HCT116 (cell line): ENCODE measurements around the gene TMC3. TPM values are rescaled to one million over a fixed set of nuclear protein-coding genes. Genes with fewer than 3 reads are reported as not detected.

ENCODE experiments used
- ATAC-seq: fragments of 200-7000 bp; cut with Tn5 transposase; 2 replicates; pipeline ENCODE4 v1.9.1; 2020; ENCODE audit warnings: mild to moderate bottlenecking, moderate library complexity
- BruUV-seq: library from RNA; stranded (reverse); fragments of 400-500 nt; replicated peaks from 2 replicates; lab custom pipeline; 2021; lab: Mats Ljungman, UMichigan
- CTCF ChIA-PET: fragments of 300-600 bp; sonication (Branson Sonifier 250); formaldehyde crosslinking; loops from one replicate; lab custom pipeline; 2021; ENCODE audit warnings: antibody characterized with exemption; lab: Charles Lee
- POLR2A ChIA-PET: fragments of 300-600, 350-600 bp; sonication (Branson Sonifier 250); formaldehyde crosslinking; loops from one replicate; lab custom pipeline; 2021; ENCODE audit warnings: antibody characterized with exemption; lab: Charles Lee
- RAD21 ChIA-PET, 2 experiments: fragments of 300-600 bp; sonication (Branson Sonifier 250); formaldehyde crosslinking; loops; one replicate each; lab custom pipeline; 2023; ENCODE audit warnings: low total read pairs in 2 of 2; ENCODE audit not compliant: uncharacterized antibody in 2 of 2, unreplicated experiment in 2 of 2, low non-redundant PET in 1 of 2; lab: Charles Lee
- DNase-seq: peaks from one replicate; pipeline ENCODE4 v3.0.0-alpha.2; 2010; ENCODE audit warnings: low read depth, low spot score
- H2AFZ ChIP-seq: fragments of 200-600 bp; shearing (Covaris generic), sonication (generic); 2 replicates; pipeline ENCODE4 v1.6.1; 2017; ENCODE audit warnings: low read depth, mixed run types, mixed read lengths, antibody characterized with exemption, low read length; ENCODE audit not compliant: poor library complexity, severe bottlenecking
- H3K27ac ChIP-seq: 2 replicates; pipeline ENCODE4 v1.5.1; 2012; ENCODE audit warnings: low read depth, low read length
- H3K27me3 ChIP-seq: fragments of 200-600 bp; sonication (generic); 2 replicates; pipeline ENCODE4 v1.6.1; 2016; ENCODE audit warnings: mixed run types, low read length, mixed read lengths; ENCODE audit not compliant: insufficient read depth
- H3K36me3 ChIP-seq, 2 experiments: fragments of 200-500 bp in 1 of 2; fragments of 200-600 bp in 1 of 2; sonication (Bioruptor generic) in 1 of 2; sonication (generic) in 1 of 2; 2 replicates each; pipeline versions ENCODE4 v1.5.1 to v1.6.1; 2014 to 2016; ENCODE audit warnings: low read length in 2 of 2, inconsistent platforms in 1 of 2, mixed read lengths in 1 of 2, mixed run types in 1 of 2; ENCODE audit not compliant: insufficient read depth in 2 of 2, control insufficient read depth in 1 of 2
- H3K4me1 ChIP-seq, 2 experiments: fragments of 200-600 bp in 1 of 2; sonication (generic) in 1 of 2; 2 replicates each; pipeline versions ENCODE4 v1.5.1 to v1.6.1; 2012 to 2017; ENCODE audit warnings: low read length in 2 of 2, inconsistent platforms in 1 of 2, mild to moderate bottlenecking in 1 of 2, mixed read lengths in 1 of 2, mixed run types in 1 of 2, moderate library complexity in 1 of 2; ENCODE audit not compliant: insufficient read depth in 2 of 2, control insufficient read depth in 1 of 2
- H3K4me2 ChIP-seq: fragments of 200-600 bp; sonication (generic); 2 replicates; pipeline ENCODE4 v1.6.1; 2017; ENCODE audit warnings: mixed run types, low read length, mixed read lengths
- H3K4me3 ChIP-seq, 2 experiments: fragments of 200-600 bp in 1 of 2; sonication (generic) in 1 of 2; replicated peaks in 1 of 2; 2 replicates each; pipeline ENCODE4 v1.5.1; 2011 to 2016; ENCODE audit warnings: low read length in 2 of 2, control low read depth in 1 of 2, low read depth in 1 of 2, mild to moderate bottlenecking in 1 of 2, mixed read lengths in 1 of 2, mixed run types in 1 of 2
- H3K79me2 ChIP-seq: fragments of 200-600 bp; sonication (generic); 2 replicates; pipeline ENCODE4 v1.6.1; 2017; ENCODE audit warnings: mild to moderate bottlenecking, mixed run types, low read length, moderate library complexity, mixed read lengths; ENCODE audit not compliant: insufficient read depth
- H3K9ac ChIP-seq: fragments of 200-600 bp; sonication (generic); 2 replicates; pipeline ENCODE4 v1.6.1; 2016; ENCODE audit warnings: low read length, mixed read lengths
- H3K9me2 ChIP-seq: fragments of 200-600 bp; sonication (generic), shearing (Covaris generic); 2 replicates; pipeline ENCODE4 v1.6.1; 2017; ENCODE audit warnings: mixed run types, mild to moderate bottlenecking, moderate library complexity; ENCODE audit not compliant: insufficient read depth
- H3K9me3 ChIP-seq, 2 experiments: fragments of 200-500 bp in 1 of 2; fragments of 200-600 bp in 1 of 2; sonication (Bioruptor generic) in 1 of 2; sonication (generic) in 1 of 2; 2 replicates each; pipeline ENCODE4 v1.6.1; 2014 to 2017; ENCODE audit warnings: low read length in 2 of 2, mixed read lengths in 2 of 2, inconsistent platforms in 1 of 2, low read depth in 1 of 2, mild to moderate bottlenecking in 1 of 2, mixed run types in 1 of 2, moderate library complexity in 1 of 2; ENCODE audit not compliant: control insufficient read depth in 1 of 2, insufficient read depth in 1 of 2
- H4K20me1 ChIP-seq: fragments of 200-600 bp; sonication (generic), shearing (Covaris generic); 2 replicates; pipeline ENCODE4 v1.6.1; 2017; ENCODE audit warnings: mixed run types, mild to moderate bottlenecking, moderate library complexity; ENCODE audit not compliant: insufficient read depth
- ELF1 ChIP-seq: IDR thresholded peaks from 2 replicates; pipeline ENCODE4 v1.6.1; 2012; ENCODE audit warnings: low read depth, borderline replicate concordance
- EZH2 ChIP-seq: fragments of 200-600 bp; sonication (generic); IDR thresholded peaks from 2 replicates; pipeline ENCODE4 v1.6.1; 2017; ENCODE audit warnings: antibody characterized with exemption, mixed run types
- JUND ChIP-seq: IDR thresholded peaks from 2 replicates; pipeline ENCODE4 v1.6.1; 2012
- RAD21 ChIP-seq: IDR thresholded peaks from 2 replicates; pipeline ENCODE4 v1.6.1; 2012; ENCODE audit warnings: low read depth, mild to moderate bottlenecking
- REST ChIP-seq: IDR thresholded peaks from 2 replicates; pipeline ENCODE4 v1.6.1; 2012; ENCODE audit warnings: low read depth
- SP1 ChIP-seq: IDR thresholded peaks from 2 replicates; pipeline ENCODE4 v1.6.1; 2012; ENCODE audit warnings: low read depth
- TCF7L2 ChIP-seq: IDR thresholded peaks from 2 replicates; pipeline ENCODE4 v1.7.0; 2011; ENCODE audit warnings: borderline replicate concordance, inconsistent platforms; ENCODE audit not compliant: insufficient read depth, insufficient read length; ENCODE audit errors: extremely low read depth
- YY1 ChIP-seq: IDR thresholded peaks from 2 replicates; pipeline ENCODE4 v1.6.1; 2011; ENCODE audit warnings: low read length, low read depth, moderate library complexity, mild to moderate bottlenecking; ENCODE audit not compliant: insufficient replicate concordance; ENCODE audit errors: extremely low read depth
- intact Hi-C: fragments of 100-400 bp; cut with micrococcal nuclease; formaldehyde crosslinking; loops from 2 replicates; pipeline ENCODE4 v1.10.0; 2022
- total RNA-seq: library from RNA; stranded (reverse); gene quantifications from one replicate; pipeline ENCODE4 v1.2.1, GENCODE V29; 2021; ENCODE audit not compliant: unreplicated experiment
- TF ChIP-seq, protein P1 (sequence below), 3 experiments: fragments of 200-600 bp in 1 of 3; sonication (generic) in 1 of 3; IDR thresholded peaks in 2 of 3; conservative IDR thresholded peaks in 1 of 3; 2 replicates each; pipeline ENCODE4 v1.5.1; 2012 to 2017; ENCODE audit warnings: low read depth in 2 of 3, low read length in 2 of 3, antibody characterized with exemption in 1 of 3, borderline replicate concordance in 1 of 3, control low read depth in 1 of 3, mild to moderate bottlenecking in 1 of 3, mixed read lengths in 1 of 3, mixed run types in 1 of 3, moderate library complexity in 1 of 3; ENCODE audit not compliant: insufficient read depth in 1 of 3
- TF ChIP-seq, protein P2 (sequence below): IDR thresholded peaks from 2 replicates; pipeline ENCODE4 v1.6.1; 2011; ENCODE audit warnings: mild to moderate bottlenecking, low read length, moderate library complexity; ENCODE audit not compliant: insufficient replicate concordance; ENCODE audit errors: extremely low read depth

TMC3 gene
- total RNA-seq, 1 experiment from 2014 or later = not detected

GRCh38 chr15:81363276-81363675 lies 10.7 kb downstream of the TMC3 start:
- no peaks in the 10 kb centered on the region for H3K9me3 ChIP-seq
- no peaks in the 10 kb centered on the region for H4K20me1 ChIP-seq
- no peak overlapping the region for H3K27ac ChIP-seq
- ATAC-seq (no peak), DNase-seq (no peak)
- CTCF ChIA-PET = no interaction called here
- no TSS peak for BruUV-seq
- no peaks in the 10 kb centered on the region for H3K9me2 ChIP-seq
- H3K9ac ChIP-seq = no peak overlapping the region
- H3K4me3 ChIP-seq = no peak overlapping the region
- no peak overlapping the region for H2AFZ ChIP-seq
- H3K4me1 ChIP-seq = no peaks in the 10 kb centered on the region
- H3K36me3 ChIP-seq = no peaks in the 10 kb centered on the region
- TF ChIP-seq YY1 = no peak
- no peak for TF ChIP-seq JUND
- TF ChIP-seq RAD21 = no peak
- no peak for TF ChIP-seq TCF7L2
- TF ChIP-seq, protein P1, sequence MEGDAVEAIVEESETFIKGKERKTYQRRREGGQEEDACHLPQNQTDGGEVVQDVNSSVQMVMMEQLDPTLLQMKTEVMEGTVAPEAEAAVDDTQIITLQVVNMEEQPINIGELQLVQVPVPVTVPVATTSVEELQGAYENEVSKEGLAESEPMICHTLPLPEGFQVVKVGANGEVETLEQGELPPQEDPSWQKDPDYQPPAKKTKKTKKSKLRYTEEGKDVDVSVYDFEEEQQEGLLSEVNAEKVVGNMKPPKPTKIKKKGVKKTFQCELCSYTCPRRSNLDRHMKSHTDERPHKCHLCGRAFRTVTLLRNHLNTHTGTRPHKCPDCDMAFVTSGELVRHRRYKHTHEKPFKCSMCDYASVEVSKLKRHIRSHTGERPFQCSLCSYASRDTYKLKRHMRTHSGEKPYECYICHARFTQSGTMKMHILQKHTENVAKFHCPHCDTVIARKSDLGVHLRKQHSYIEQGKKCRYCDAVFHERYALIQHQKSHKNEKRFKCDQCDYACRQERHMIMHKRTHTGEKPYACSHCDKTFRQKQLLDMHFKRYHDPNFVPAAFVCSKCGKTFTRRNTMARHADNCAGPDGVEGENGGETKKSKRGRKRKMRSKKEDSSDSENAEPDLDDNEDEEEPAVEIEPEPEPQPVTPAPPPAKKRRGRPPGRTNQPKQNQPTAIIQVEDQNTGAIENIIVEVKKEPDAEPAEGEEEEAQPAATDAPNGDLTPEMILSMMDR (IDR thresholded peaks at IDR 0.05 in 2 of 3, conservative IDR thresholded peaks at IDR 0.05 in 1 of 3; ENCODE audit: borderline replicate concordance in 1 of 3, insufficient read depth in 1 of 3, low read depth in 2 of 3, low read length in 2 of 3) = no peak
- TF ChIP-seq REST = no peak
- TF ChIP-seq SP1 = no peak
- no peak for TF ChIP-seq EZH2
- TF ChIP-seq ELF1 = no peak
- TF ChIP-seq, protein P2, sequence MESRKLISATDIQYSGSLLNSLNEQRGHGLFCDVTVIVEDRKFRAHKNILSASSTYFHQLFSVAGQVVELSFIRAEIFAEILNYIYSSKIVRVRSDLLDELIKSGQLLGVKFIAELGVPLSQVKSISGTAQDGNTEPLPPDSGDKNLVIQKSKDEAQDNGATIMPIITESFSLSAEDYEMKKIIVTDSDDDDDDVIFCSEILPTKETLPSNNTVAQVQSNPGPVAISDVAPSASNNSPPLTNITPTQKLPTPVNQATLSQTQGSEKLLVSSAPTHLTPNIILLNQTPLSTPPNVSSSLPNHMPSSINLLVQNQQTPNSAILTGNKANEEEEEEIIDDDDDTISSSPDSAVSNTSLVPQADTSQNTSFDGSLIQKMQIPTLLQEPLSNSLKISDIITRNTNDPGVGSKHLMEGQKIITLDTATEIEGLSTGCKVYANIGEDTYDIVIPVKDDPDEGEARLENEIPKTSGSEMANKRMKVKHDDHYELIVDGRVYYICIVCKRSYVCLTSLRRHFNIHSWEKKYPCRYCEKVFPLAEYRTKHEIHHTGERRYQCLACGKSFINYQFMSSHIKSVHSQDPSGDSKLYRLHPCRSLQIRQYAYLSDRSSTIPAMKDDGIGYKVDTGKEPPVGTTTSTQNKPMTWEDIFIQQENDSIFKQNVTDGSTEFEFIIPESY = no peak
- no peak overlapping the region for H3K4me2 ChIP-seq
- intact Hi-C loops = no loop called here
- POLR2A ChIA-PET = no interaction called here
- H3K27me3 ChIP-seq = no peaks in the 10 kb centered on the region
- RAD21 ChIA-PET = no interaction called here
- no peaks in the 10 kb centered on the region for H3K79me2 ChIP-seq
